ENCODE measurements around the gene SRRT.

The SRRT gene

DNA sequence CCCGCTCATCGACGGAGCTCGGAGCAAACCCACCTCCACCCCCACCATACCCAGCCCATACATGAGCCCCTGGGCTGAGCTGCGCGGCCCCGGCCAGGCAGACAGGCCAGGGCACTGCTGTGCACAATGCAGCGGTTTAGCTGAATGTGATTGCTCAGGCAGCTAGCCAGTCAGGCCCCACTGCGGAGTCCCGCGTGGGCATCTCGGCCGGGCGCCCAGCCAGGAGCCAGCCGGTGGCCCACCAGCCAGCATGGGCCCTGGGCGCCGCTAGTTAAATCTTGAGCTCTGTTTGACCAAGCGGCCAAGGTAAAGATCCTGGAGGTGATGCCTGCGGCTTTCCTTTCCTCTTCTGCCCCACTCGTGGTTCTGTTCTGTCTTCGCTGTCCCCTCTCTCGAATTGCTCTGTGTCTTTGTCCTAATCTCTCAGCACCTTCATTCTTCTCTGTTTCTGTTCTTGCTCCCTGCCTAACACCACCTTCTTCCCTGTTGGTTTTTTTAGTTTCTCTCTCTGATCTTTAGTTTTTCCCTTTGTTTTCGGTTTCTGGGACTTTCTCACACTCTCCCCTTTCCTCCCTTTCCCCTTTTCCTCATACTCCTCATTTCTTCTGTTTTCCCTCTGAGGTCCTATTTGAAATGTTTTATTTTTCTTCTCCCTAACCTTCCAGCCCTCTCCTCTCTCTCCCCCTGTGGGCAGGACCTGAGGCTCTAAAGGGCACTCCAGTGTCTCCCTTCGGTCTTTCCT is 8.1 kb downstream of the SRRT start:
- H3K27me3 Mint-ChIP-seq, result no peaks in the 10 kb centered on the region
- DNase-seq, result no peak
- no peak for ATAC-seq
- peaks cover 84% of the 10 kb centered on the region for H3K36me3 Mint-ChIP-seq (ENCODE audit: low read depth)
- H3K4me1 Mint-ChIP-seq, result peaks cover 54% of the 10 kb centered on the region
- no peak overlapping the region for H3K4me3 Mint-ChIP-seq
- peak overlapping the region; percentile 71 for H3K27ac Mint-ChIP-seq
- H3K9me3 Mint-ChIP-seq, result no peaks in the 10 kb centered on the region

DNA sequence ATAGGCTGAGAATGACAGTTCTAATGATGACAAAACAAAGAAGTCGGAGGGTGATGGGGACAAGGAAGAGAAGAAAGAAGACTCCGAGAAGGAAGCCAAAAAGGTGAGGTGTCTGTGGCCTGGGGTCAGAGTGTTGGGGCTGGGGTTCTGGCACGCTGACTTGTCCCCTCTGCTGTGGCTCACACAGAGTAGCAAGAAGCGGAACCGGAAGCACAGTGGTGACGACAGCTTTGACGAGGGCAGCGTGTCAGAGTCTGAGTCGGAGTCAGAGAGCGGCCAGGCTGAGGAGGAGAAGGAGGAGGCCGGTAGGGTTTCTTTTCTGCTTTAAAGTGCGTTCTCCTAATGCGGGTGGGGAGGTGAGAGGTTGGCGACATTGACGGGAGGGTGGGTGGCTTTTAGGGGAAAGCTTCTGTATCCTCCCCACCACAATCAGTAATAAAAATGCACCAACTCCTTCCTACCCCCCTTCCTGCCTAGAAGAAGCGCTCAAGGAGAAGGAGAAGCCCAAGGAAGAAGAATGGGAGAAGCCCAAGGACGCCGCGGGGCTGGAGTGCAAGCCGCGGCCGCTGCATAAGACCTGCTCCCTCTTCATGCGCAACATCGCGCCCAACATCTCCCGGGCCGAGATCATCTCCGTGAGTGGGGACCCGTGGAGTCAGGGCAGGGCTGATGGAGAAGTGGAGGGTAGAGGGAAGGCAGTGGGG is 10.0 kb downstream of the SRRT start:
- peak overlapping the region; percentile 83 for H3K27ac Mint-ChIP-seq
- no peaks in the 10 kb centered on the region for H3K9me3 Mint-ChIP-seq
- no peaks in the 10 kb centered on the region for H3K27me3 Mint-ChIP-seq
- ATAC-seq (no peak), DNase-seq (no peak)
- peaks cover 72% of the 10 kb centered on the region for H3K36me3 Mint-ChIP-seq (ENCODE audit: low read depth)
- H3K4me1 Mint-ChIP-seq, result peaks cover 47% of the 10 kb centered on the region
- H3K4me3 Mint-ChIP-seq, result peak overlapping the region; percentile 45

DNA sequence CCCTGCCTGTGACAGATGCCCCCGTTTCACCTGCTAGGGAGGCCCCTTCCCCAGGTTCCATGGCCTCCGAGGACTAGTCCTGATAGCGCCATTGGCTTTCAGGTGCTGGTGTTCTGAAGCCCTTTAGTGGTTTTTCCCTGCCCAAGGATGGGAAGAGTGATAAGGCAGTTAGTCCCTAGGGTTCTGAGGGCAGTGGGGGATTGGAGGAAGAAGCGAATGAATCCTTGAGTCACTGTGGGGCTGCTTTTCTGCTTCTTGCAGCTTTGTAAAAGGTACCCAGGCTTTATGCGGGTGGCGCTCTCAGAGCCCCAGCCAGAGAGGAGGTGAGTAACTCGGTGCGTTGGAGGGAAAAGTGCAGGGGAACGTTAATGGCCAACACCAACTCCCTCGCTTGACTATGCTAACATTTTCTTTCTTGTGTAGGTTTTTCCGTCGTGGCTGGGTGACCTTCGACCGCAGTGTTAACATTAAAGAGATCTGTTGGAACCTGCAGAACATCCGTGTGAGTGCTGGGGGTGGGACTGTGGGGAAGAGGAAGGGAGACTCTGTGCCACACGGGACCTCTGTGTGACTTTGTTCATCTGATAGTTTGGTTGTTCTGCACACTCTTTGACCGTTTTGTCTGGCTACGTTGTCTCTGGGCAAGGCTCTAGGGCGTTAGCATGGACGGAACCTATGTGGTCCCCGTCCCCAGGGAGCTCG is 10.7 kb downstream of the SRRT start:
- Mint-ChIP-seq H3K36me3 (ENCODE audit: low read depth) (peaks cover 67% of the 10 kb centered on the region), H3K27ac (peak overlapping the region; percentile 78), H3K27me3 (peaks cover 4% of the 10 kb centered on the region), H3K4me3 (peak overlapping the region; percentile 1), H3K9me3 (no peaks in the 10 kb centered on the region), H3K4me1 (peaks cover 50% of the 10 kb centered on the region)
- ATAC-seq (no peak), DNase-seq (no peak)

DNA sequence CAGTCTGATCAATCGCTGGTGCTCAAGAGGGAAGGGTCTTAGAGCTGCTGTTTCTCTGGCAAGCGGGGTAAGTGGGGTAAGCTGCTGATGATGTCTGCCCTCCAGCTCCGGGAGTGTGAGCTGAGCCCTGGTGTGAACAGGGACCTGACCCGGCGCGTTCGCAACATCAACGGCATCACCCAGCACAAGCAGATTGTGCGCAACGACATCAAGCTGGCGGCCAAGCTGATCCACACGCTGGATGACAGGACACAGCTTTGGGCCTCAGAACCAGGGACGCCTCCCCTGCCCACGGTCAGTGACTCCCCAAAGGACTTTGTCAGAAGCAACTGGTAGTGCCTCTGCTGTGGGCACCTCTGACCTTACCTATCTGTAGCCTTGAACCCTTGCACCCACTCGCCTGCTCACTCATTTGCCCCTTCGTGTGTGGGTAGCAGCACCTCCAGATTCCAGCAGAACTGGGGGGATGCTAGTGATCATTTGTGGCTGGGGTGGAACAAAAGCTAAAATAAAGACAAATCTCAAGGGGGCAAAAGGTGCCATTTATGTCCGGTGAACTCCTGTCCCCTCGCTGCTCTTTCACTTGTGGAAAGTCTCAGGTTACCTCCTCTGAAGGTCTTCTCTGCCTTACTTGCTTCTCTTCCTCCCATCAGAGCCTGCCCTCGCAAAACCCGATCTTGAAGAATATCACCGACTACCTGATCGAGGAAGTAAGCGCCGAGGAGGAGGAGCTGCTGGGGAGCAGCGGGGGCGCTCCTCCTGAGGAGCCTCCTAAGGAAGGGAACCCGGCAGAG is 11.4 kb downstream of the SRRT start:
- peak overlapping the region; percentile 89 for H3K27ac Mint-ChIP-seq
- H3K4me3 Mint-ChIP-seq, result peak overlapping the region; percentile 82
- ATAC-seq (no peak), DNase-seq (no peak)
- H3K27me3 Mint-ChIP-seq, result peaks cover 7% of the 10 kb centered on the region
- H3K4me1 Mint-ChIP-seq, result peaks cover 53% of the 10 kb centered on the region
- no peaks in the 10 kb centered on the region for H3K9me3 Mint-ChIP-seq
- H3K36me3 Mint-ChIP-seq (ENCODE audit: low read depth), result peaks cover 62% of the 10 kb centered on the region

DNA sequence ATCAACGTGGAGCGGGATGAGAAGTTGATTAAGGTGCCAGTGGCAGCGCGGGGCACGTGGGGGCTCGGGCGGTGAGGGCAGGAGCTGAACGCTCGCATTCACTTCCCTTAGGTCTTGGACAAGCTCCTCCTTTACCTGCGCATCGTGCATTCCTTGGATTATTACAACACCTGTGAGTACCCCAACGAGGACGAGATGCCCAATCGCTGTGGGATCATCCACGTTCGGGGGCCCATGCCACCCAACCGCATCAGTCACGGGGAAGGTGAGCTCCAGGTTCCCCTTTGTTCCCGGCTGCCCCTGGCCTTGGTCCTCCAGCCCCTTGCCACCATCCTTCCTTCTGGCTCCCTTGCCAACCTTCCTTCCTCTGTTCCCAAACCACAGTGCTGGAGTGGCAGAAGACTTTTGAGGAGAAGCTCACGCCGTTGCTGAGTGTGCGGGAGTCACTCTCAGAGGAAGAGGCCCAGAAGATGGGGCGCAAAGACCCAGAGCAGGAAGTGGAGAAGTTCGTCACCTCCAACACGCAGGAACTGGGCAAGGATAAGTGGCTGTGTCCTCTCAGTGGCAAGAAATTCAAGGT is 12.1 kb downstream of the SRRT start:
- DNase-seq, result no peak
- Mint-ChIP-seq H3K27me3 (peaks cover 14% of the 10 kb centered on the region), H3K4me1 (peaks cover 57% of the 10 kb centered on the region), H3K9me3 (no peaks in the 10 kb centered on the region), H3K27ac (peak overlapping the region; percentile 89), H3K4me3 (peak overlapping the region; percentile 82), H3K36me3 (ENCODE audit: low read depth) (peaks cover 56% of the 10 kb centered on the region)
- ATAC-seq, result no peak

DNA sequence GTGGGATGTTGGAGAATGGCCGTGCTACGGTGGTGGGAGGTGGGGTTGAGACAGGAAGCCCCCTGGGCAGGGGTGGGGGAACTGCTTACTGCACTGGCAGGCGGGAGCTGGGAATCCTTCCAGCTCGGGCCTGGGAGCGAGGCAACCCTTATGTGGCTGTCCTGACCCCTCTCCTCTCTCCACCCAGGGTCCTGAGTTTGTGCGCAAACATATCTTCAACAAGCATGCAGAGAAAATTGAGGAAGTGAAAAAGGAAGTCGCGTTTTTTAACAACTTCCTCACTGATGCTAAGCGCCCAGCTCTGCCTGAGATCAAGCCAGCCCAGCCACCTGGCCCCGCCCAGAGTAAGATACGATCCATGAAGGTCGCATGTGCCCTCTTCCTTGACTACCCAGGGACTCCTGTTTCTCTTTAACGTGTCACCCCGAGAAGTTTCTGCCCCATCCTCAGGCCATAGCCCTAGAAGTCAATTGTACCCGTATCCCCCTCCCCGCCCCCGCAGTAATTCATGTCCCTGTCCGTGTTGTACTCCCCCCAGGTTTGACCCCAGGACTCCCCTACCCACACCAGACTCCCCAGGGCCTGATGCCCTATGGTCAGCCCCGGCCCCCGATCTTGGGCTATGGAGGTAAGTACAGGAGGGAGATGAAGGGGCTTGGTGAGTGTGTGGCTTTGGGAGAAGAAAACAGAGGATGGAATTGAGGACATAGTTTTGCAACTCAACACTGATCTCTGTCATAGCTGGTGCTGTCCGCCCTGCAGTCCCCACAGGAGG is 12.8 kb downstream of the SRRT start:
- peaks cover 20% of the 10 kb centered on the region for H3K27me3 Mint-ChIP-seq

DNA sequence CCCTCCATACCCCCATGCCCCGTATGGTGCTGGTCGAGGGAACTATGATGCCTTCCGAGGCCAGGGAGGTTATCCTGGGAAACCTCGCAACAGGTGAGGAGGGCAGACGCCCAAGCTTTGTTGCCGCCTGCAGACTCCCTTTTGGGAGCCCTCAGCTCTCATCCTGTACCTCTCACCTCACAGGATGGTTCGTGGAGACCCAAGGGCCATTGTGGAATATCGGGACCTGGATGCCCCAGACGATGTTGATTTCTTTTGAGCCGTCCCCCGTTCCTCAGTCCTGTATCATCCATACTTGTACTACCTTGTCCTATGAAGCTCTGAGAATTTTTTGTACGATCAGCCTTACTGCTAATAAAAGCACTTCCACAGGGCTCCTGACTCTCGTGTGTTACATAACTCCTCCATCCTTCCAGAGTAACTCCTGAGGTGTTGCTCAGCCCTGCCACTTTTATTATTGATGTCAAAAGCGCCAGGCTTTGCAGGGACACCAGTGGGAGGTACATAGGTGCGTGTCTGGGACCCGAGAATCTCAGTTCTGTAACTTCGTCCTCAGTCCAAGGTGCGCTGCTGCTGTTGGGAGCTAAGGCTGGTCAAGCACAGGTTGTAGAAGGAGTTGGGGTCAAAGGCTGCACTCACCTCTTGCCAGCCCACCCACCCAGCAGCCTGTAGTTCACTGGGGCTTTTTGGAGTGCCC is 13.5 kb downstream of the SRRT start:
- Mint-ChIP-seq H3K27me3 (peaks cover 24% of the 10 kb centered on the region), H3K27ac (peak overlapping the region; percentile 89), H3K4me1 (peaks cover 54% of the 10 kb centered on the region), H3K4me3 (peak overlapping the region; percentile 82), H3K9me3 (no peaks in the 10 kb centered on the region), H3K36me3 (ENCODE audit: low read depth) (peaks cover 46% of the 10 kb centered on the region)
- ATAC-seq (no peak), DNase-seq (no peak)

More for the DNA sequence above, 12.8 kb downstream of the SRRT start:
- Mint-ChIP-seq H3K4me3 (peak overlapping the region; percentile 82), H3K9me3 (no peaks in the 10 kb centered on the region), H3K4me1 (peaks cover 57% of the 10 kb centered on the region), H3K27ac (peak overlapping the region; percentile 89), H3K36me3 (ENCODE audit: low read depth) (peaks cover 52% of the 10 kb centered on the region)
- DNase-seq (peak; percentile 60), ATAC-seq (peak; percentile 31)

DNA sequence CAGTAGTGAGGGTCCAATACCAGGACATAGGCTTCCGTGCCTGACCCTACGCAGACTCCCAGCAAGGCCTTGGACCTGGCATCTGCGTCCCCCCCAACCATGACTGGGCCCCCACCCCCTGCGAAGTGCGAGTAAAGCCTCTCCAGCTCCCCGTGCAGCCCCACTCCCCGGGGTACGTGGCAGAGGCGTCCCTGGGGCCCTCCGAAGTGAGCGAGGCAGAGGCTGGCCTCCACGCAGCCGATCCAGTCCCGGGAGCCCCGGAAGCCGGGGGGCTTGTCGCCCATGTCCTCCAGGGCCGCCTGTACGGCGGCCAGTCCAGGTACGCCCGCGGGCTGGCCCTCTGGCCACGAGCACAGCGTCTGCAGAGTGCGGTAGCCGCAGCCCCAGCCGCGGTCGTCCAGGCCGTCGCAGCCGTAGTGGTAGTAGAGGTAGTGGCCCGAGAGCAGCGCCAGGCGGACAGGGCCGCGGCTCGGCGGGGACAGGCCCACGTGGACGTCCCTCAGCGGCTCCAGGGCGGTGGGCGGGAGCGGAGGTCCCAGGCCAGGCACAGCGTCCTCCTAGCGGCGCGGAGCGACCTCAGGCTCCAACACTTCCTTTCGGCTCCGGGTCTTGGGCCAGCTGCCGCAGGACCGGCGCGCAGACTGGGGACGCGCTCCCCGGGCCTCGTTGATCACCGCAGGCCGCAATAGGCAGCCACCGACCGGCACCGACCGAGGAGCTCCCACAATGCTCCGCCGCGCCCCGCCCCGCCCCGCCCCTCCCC is 14.3 kb downstream of the SRRT start, which contains the start of gene UFSP1:
UFSP1 (minus strand) TSS at position 728 of the 763 bp plus-strand sequence; CDS start at position 284, 444 bp downstream.
- DNase-seq (no peak), ATAC-seq (peak; percentile 33)
- Mint-ChIP-seq H3K27ac (peak within 1 kb of the TSS; percentile 89), H3K27me3 (peaks cover 26% of the 10 kb centered on the region), H3K36me3 (ENCODE audit: low read depth) (peaks cover 41% of the 10 kb centered on the region), H3K4me3 (peak within 1 kb of the TSS; percentile 82), H3K4me1 (peaks cover 53% of the 10 kb centered on the region), H3K9me3 (no peaks in the 10 kb centered on the region)

DNA sequence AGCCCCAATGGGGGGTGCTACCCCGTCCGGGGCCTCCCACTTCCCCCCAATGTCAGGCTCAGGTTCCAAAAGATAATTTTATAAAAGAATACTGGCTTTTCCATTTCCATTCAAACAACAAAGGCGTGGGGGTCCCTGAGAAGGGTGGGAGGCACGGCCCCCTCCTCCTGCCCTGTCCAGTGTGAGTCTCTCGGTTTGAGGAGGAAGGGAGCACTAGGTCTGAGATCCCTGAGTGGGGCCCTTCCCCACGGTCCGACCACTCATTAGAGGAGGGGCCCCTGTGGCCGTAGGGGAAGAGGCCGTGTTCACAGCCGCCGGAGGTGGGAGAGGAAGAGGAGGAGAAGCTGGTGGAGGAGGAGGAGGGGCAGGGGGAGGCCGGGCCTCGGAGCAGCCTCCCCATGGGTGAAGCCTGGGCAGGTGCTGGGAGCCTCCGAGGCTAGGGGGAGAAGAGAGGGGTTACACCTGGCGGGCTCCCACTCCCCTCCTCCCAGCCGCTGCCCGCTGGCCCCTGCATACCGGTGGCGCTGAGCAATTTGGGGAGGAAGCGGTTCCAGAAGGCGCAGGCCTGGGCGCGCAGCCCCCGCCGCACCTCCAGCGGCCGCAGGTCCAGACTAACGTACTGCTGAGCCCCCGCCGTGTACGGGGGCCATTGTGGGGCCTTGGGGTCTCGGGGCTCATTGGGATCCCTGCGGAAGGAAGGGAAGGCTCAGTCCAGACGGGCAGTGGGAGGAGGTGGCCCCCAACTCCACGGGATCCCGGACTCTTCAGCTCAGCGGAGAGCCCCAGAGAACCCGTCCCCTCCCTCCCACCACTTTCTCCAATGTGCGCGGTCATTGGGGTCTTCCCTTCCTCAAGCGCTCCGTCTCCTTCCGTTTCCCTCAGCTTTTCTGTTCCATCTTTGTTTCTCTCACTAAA is 16.0 kb downstream of the SRRT start:
- peak overlapping the region; percentile 51 for H3K27ac Mint-ChIP-seq
- DNase-seq (no peak), ATAC-seq (no peak)
- H3K27me3 Mint-ChIP-seq, result peaks cover 30% of the 10 kb centered on the region
- peaks cover 43% of the 10 kb centered on the region for H3K4me1 Mint-ChIP-seq
- H3K4me3 Mint-ChIP-seq, result peak overlapping the region; percentile 82
- H3K9me3 Mint-ChIP-seq, result no peaks in the 10 kb centered on the region
- H3K36me3 Mint-ChIP-seq (ENCODE audit: low read depth), result peaks cover 29% of the 10 kb centered on the region

DNA sequence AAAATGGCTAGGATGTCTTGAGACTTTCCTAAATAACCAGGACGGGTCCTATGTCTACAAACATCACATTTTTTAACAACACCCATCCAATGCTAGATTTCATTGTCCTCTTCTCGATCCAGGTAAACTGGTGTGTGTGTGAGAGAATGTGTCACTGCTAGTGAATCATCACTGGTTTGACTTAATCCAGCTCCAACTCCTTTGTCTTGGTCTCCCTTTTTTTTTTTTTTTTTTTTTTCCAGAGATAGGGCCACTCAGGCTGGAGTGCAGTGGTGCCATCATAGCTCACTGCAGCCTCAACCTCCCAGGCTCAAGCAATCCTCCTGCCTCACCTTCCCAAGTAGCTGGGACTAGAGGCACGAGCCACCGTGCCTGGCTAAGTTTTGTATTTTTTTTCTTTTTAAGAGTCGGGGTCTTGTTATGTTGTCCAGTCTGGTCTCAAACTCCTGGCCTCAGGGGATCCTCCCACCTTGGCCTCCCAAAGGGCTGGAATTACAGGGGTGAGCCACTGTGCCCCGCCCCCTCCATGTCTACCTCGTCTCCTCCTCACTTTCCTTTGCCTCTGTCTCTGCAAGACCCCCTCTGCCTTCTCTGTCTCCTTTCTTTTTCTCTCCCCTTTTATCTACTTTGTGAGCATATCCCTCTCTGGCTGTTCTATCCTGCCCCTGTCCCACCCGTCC is 16.8 kb downstream of the SRRT start:
- ATAC-seq (no peak), DNase-seq (no peak)
- peaks cover 36% of the 10 kb centered on the region for H3K27me3 Mint-ChIP-seq
- peaks cover 21% of the 10 kb centered on the region for H3K36me3 Mint-ChIP-seq (ENCODE audit: low read depth)
- H3K4me1 Mint-ChIP-seq, result peaks cover 42% of the 10 kb centered on the region
- peak overlapping the region; percentile 51 for H3K27ac Mint-ChIP-seq
- peak overlapping the region; percentile 63 for H3K4me3 Mint-ChIP-seq
- H3K9me3 Mint-ChIP-seq, result no peaks in the 10 kb centered on the region

Measured in activated naive CD8-positive, alpha-beta T cell treated with anti-CD3 and anti-CD28 coated beads, Interleukin-2, amount 50 U/mL, for 24 hours (primary cell).